K562 (cell line): ENCODE results near the gene TNKS2. TPM values are rescaled to one million over a fixed set of nuclear protein-coding genes. Genes with fewer than 3 reads are reported as not detected.

Source experiments
- ATAC-seq: fragments of 200-7000 bp; cut with Tn5 transposase; 3 replicates; pipeline ENCODE4 v1.9.1; 2020; ENCODE audit warnings: moderate library complexity
- BruUV-seq: library from RNA; stranded (reverse); fragments of 400-500 nt; replicated peaks from 2 replicates; lab custom pipeline; 2021; lab: Mats Ljungman, UMichigan
- CTCF ChIA-PET: fragments of 300-600 bp; formaldehyde crosslinking; extraction: SDS; loops from one replicate; lab custom pipeline; 2021; ENCODE audit warnings: low intra/inter-chr PET ratio; lab: Yijun Ruan, JAX
- POLR2A ChIA-PET: fragments of 300-600, 350-650 bp; sonication (Branson Sonifier 250); formaldehyde crosslinking; extraction: SDS; loops from one replicate; lab custom pipeline; 2021; ENCODE audit warnings: antibody characterized with exemption, inconsistent platforms; lab: Yijun Ruan, JAX
- DNase-seq, 4 experiments: peaks; one replicate each; pipeline versions ENCODE4 v3.0.0 to v3.0.0-alpha.2; 2011 to 2018; ENCODE audit warnings: low spot score in 3 of 4, mixed read lengths in 3 of 4; ENCODE audit errors: extremely low read depth in 1 of 4
- FAIRE-seq: peaks from 2 replicates; lab custom pipeline; 2011; peaks lifted over from hg19 to GRCh38; lab: Jason Lieb, UNC
- H2AFZ ChIP-seq: 2 replicates; pipeline ENCODE4 v1.6.0; 2011; ENCODE audit warnings: low read depth, low read length, control low read depth, inconsistent platforms
- H3K27ac ChIP-seq: fragments of 200-600 bp; 3 replicates; pipeline ENCODE4 v1.8.0; 2011; ENCODE audit warnings: low read depth, mild to moderate bottlenecking, control low read depth, inconsistent platforms, low read length, moderate library complexity, mixed read lengths; ENCODE audit errors: extremely low read depth
- H3K27me3 ChIP-seq, 2 experiments: fragments of 300-600 bp in 1 of 2; 2 replicates in 1 of 2; 3 replicates in 1 of 2; pipeline versions ENCODE4 v1.6.0 to v1.8.0; 2011; ENCODE audit warnings: inconsistent platforms in 2 of 2, low read length in 2 of 2, mild to moderate bottlenecking in 1 of 2, mixed read lengths in 1 of 2, moderate library complexity in 1 of 2; ENCODE audit not compliant: control insufficient read depth in 2 of 2, insufficient read depth in 2 of 2
- H3K36me3 ChIP-seq: fragments of 300-600 bp; 3 replicates; pipeline ENCODE4 v1.8.0; 2011; ENCODE audit warnings: mild to moderate bottlenecking, low read length, inconsistent platforms; ENCODE audit not compliant: control insufficient read depth, insufficient read depth
- H3K4me1 ChIP-seq, 2 experiments: fragments of 200-600 bp in 1 of 2; replicated peaks in 1 of 2; 2 replicates in 1 of 2; 3 replicates in 1 of 2; pipeline versions ENCODE4 v1.5.1 to v1.8.0; 2011; ENCODE audit warnings: inconsistent platforms in 2 of 2, low read length in 2 of 2, mild to moderate bottlenecking in 1 of 2, mixed read lengths in 1 of 2, moderate library complexity in 1 of 2; ENCODE audit not compliant: control insufficient read depth in 2 of 2, insufficient read depth in 2 of 2
- H3K4me2 ChIP-seq: 2 replicates; pipeline ENCODE4 v1.6.1; 2011; ENCODE audit warnings: low read length, control low read depth, inconsistent platforms, mixed read lengths; ENCODE audit not compliant: insufficient read depth
- H3K4me3 ChIP-seq: fragments of 200-600 bp; sonication (generic), shearing (Covaris generic); 2 replicates; pipeline ENCODE4 v1.5.1; 2016; ENCODE audit warnings: control low read depth, inconsistent platforms
- H3K79me2 ChIP-seq: fragments of 200-600 bp; 3 replicates; pipeline ENCODE4 v1.8.0; 2011; ENCODE audit warnings: low read length, inconsistent platforms; ENCODE audit not compliant: control insufficient read depth, insufficient read depth
- H3K9ac ChIP-seq, 2 experiments: 2 replicates each; pipeline versions ENCODE4 v1.6.0 to v1.6.1; 2011; ENCODE audit warnings: low read depth in 2 of 2, low read length in 2 of 2, control low read depth in 1 of 2, inconsistent platforms in 1 of 2, mild to moderate bottlenecking in 1 of 2, mixed read lengths in 1 of 2; ENCODE audit not compliant: insufficient read depth in 1 of 2
- H3K9me1 ChIP-seq: one replicate; pipeline ENCODE4 v1.6.0; 2011; ENCODE audit warnings: inconsistent platforms, mild to moderate bottlenecking, low read length, moderate library complexity; ENCODE audit not compliant: control insufficient read depth, insufficient read depth
- H3K9me3 ChIP-seq: replicated peaks from 2 replicates; pipeline ENCODE4 v1.5.1; 2011; ENCODE audit warnings: low read depth, low read length, inconsistent platforms; ENCODE audit not compliant: control insufficient read depth, insufficient read depth
- H4K20me1 ChIP-seq: replicated peaks from 2 replicates; pipeline ENCODE4 v1.6.1; 2011; ENCODE audit warnings: low read length, inconsistent platforms, mixed read lengths; ENCODE audit not compliant: control insufficient read depth, insufficient read depth
- HNRNPL ChIP-seq: fragments of 200-400 bp; formaldehyde crosslinking; IDR thresholded peaks from 2 replicates; pipeline ENCODE4 v1.6.1; 2017; ENCODE audit warnings: low read depth, mild to moderate bottlenecking, low read length
- MAZ ChIP-seq, 2 experiments: fragments of 450-650 bp in 1 of 2; sonication (generic) in 1 of 2; formaldehyde crosslinking; IDR thresholded peaks in 1 of 2; conservative IDR thresholded peaks in 1 of 2; 2 replicates each; pipeline versions ENCODE4 v1.4.0 to v1.5.0; 2020; ENCODE audit warnings: mild to moderate bottlenecking in 1 of 2, missing genetic modification reagents in 1 of 2
- PHF8 ChIP-seq: fragments of 200-600 bp; sonication (generic); IDR thresholded peaks from 2 replicates; pipeline ENCODE4 v1.6.1; 2012; ENCODE audit warnings: mixed run types, mild to moderate bottlenecking, inconsistent platforms, low read length, moderate library complexity, borderline replicate concordance
- POLR2G ChIP-seq: fragments of 200-400 bp; formaldehyde crosslinking; IDR thresholded peaks from 2 replicates; pipeline ENCODE4 v1.6.1; 2017; ENCODE audit warnings: low read depth, mild to moderate bottlenecking, antibody characterized with exemption, low read length, moderate library complexity
- RBBP5 ChIP-seq: fragments of 200-600 bp; sonication (generic); IDR thresholded peaks from 2 replicates; pipeline ENCODE4 v1.6.1; 2012; ENCODE audit warnings: borderline replicate concordance, mild to moderate bottlenecking, low read length, control low read depth, inconsistent platforms; ENCODE audit not compliant: insufficient read depth, poor library complexity, severe bottlenecking
- RBFOX2 ChIP-seq: fragments of 200-400 bp; formaldehyde crosslinking; IDR thresholded peaks from 2 replicates; pipeline ENCODE4 v1.6.1; 2017; ENCODE audit warnings: low read depth, mild to moderate bottlenecking, low read length, moderate library complexity
- SAP30 ChIP-seq: fragments of 200-600 bp; sonication (generic); IDR thresholded peaks from 2 replicates; pipeline ENCODE4 v1.6.1; 2012; ENCODE audit warnings: borderline replicate concordance, low read depth, mild to moderate bottlenecking, moderate library complexity, low read length, control low read depth, inconsistent platforms; ENCODE audit not compliant: insufficient read depth, poor library complexity, severe bottlenecking
- SIN3B ChIP-seq: fragments of 450-650 bp; IDR thresholded peaks from 2 replicates; pipeline ENCODE4 v1.6.1; 2017; ENCODE audit warnings: low read depth, mild to moderate bottlenecking, moderate library complexity
- SP1 ChIP-seq: sonication (generic); formaldehyde crosslinking; IDR thresholded peaks from 2 replicates; pipeline ENCODE4 v1.8.1; 2022; ENCODE audit warnings: mild to moderate bottlenecking, missing genetic modification reagents
- SRSF9 ChIP-seq: fragments of 200-400 bp; formaldehyde crosslinking; IDR thresholded peaks from 2 replicates; pipeline ENCODE4 v1.6.1; 2017; ENCODE audit warnings: low read depth, low read length, borderline replicate concordance
- TAL1 ChIP-seq: fragments of 450-650 bp; IDR thresholded peaks from 2 replicates; pipeline ENCODE4 v1.6.1; 2016; ENCODE audit warnings: mild to moderate bottlenecking
- TEAD1 ChIP-seq, 2 experiments: fragments of 450-650 bp in 1 of 2; sonication (generic) in 1 of 2; formaldehyde crosslinking; IDR thresholded peaks; 2 replicates each; pipeline versions ENCODE4 v1.4.0 to v1.8.0; 2020 to 2022; ENCODE audit warnings: mild to moderate bottlenecking in 2 of 2, missing genetic modification reagents in 1 of 2
- ZEB2 ChIP-seq: fragments of 450-650 bp; IDR thresholded peaks from 2 replicates; pipeline ENCODE4 v1.6.1; 2016
- ZNF324 ChIP-seq: fragments of 250-450 bp; sonication (Bioruptor Pico); IDR thresholded peaks from 2 replicates; pipeline ENCODE4 v1.4.0; 2020; ENCODE audit warnings: mild to moderate bottlenecking
- ZNF592 ChIP-seq: fragments of 450-650 bp; IDR thresholded peaks from 2 replicates; pipeline ENCODE4 v1.6.1; 2017; ENCODE audit warnings: antibody characterized with exemption, mild to moderate bottlenecking
- ZNF766 ChIP-seq: fragments of 200-800 bp; sonication (Bioruptor generic); conservative IDR thresholded peaks from 2 replicates; pipeline ENCODE4 v1.6.1; 2016; ENCODE audit warnings: missing genetic modification characterization, missing compliant biosample characterization
- WGBS: fragments of 100-300 bp; shearing (Covaris generic); methylation state at CpG from one replicate; pipeline ENCODE4 v1.1.6; 2016; ENCODE audit warnings: low coverage, mixed read lengths; ENCODE audit not compliant: insufficient coverage; ENCODE audit errors: missing lambda C conversion rate; 5-methylcytosine and 5-hydroxymethylcytosine counted together
- in situ Hi-C: fragments of 300-500 bp; cut with MboI; formaldehyde crosslinking; loops from 4 replicates; pipeline ENCODE4 v1.15.0; 2018; ENCODE audit warnings: inconsistent platforms, mixed read lengths
- intact Hi-C: fragments of 100-400 bp; cut with micrococcal nuclease; formaldehyde crosslinking; loops from 2 replicates; pipeline ENCODE4 v1.14.2; 2022
- polyA plus RNA-seq, 8 experiments: library from polyadenylated mRNA; depleted of rRNA in 4 of 8; stranded (reverse) in 5 of 8; unstranded in 3 of 8; fragments of >200 nt; fragmentation: Nextera tagmentation in 2 of 8; fragmentation: Illumina TruSeq in 1 of 8; extraction: Ambion mirVana in 2 of 8; extraction: Trizol in 1 of 8; gene quantifications; 2 replicates each; pipeline versions ENCODE4 v1.2.1 to v1.2.3, GENCODE V29; 2011 to 2014; ENCODE audit warnings: inconsistent platforms in 1 of 8, missing spikeins in 1 of 8
- total RNA-seq, 7 experiments: library from RNA; depleted of rRNA in 6 of 7; stranded (reverse); fragments of >200 nt in 6 of 7; fragmentation: Illumina TruSeq in 2 of 7; extraction: Trizol in 2 of 7; gene quantifications; 2 replicates each; pipeline versions ENCODE4 v1.2.1 to v1.2.3, GENCODE V29; 2011 to 2021; ENCODE audit warnings: low replicate concordance in 1 of 7

Gene TNKS2
- total and polyA plus RNA-seq, 9 of the 15 experiments (the other 6 are each of a cell fraction or from before 2014, with no cell fraction given): 3.5 to 19.8 (median 8.6) TPM

- Histone ChIP-seq H3K4me3 (peak overlapping the region; percentile 68), H3K9me1 (no peaks in the 10 kb centered on the region), H3K36me3 (peaks cover 31% of the 10 kb centered on the region), H3K4me1 (peaks cover 8 to 14% of the 10 kb centered on the region in 2 experiments; a peak in 3 of 5 replicates), H3K27me3 (no peaks in the 10 kb centered on the region), H3K4me2 (peak overlapping the region; percentile 81), H3K79me2 (peaks cover 66% of the 10 kb centered on the region), H3K9ac (peak overlapping the region; percentile 81 to 98), H2AFZ (peak overlapping the region; percentile 92), H3K9me3 (no peaks in the 10 kb centered on the region), H3K27ac (peak overlapping the region; percentile 79), H4K20me1 (peaks cover 5% of the 10 kb centered on the region; the same call in 1 of the 2 replicates)
- BruUV-seq: no TSS peak
- in situ Hi-C loops (no loop called here), intact Hi-C loops (no loop called here)
- CTCF ChIA-PET: no interaction called here
- POLR2A ChIA-PET: interaction anchor here (0.6 to 1.0 kb wide), 4 partner anchors 8 to 24 kb away, joined by 3 read pairs; no protein-coding TSS in a partner anchor
- FAIRE-seq (peak; percentile 67), DNase-seq (peak in 3 of 4 experiments; percentile 24 to 36 (median 27)), ATAC-seq (peak; percentile 72)
- WGBS: under 1% methylated on average over 34 of the region's 54 CpGs
- TF ChIP-seq MAZ (CRISPR knock-in tag; conservative IDR thresholded peaks at IDR 0.05 in 1 of 2, IDR thresholded peaks at IDR 0.05 in 1 of 2): 0 out of 4 replicates have a peak, but pooled peaks of 1 of the 2 experiments have one; percentile 8
- TF ChIP-seq POLR2G: peak; percentile 68; the same call in 1 of the 2 replicates
- TF ChIP-seq RBBP5: peak; percentile 73
- 0 out of 2 replicates have a peak, but pooled peaks have one; percentile 4 for TF ChIP-seq SIN3B
- 0 out of 2 replicates have a peak, but pooled peaks have one; percentile 28 for TF ChIP-seq ZEB2
- TF ChIP-seq ZNF592: no peak
- no peak for TF ChIP-seq ZNF324 (CRISPR knock-in tag)
- no peak for TF ChIP-seq TAL1
- TF ChIP-seq RBFOX2: peak; percentile 11; the same call in 1 of the 2 replicates
- TF ChIP-seq HNRNPL: peak; percentile 58; the same call in 1 of the 2 replicates
- TF ChIP-seq SP1 (CRISPR knock-in tag): no peak
- TF ChIP-seq SAP30: peak; percentile 80
- no peak for TF ChIP-seq SRSF9
- peak in 1 of 2 experiments; percentile 20; a peak in 1 of 4 replicates for TF ChIP-seq TEAD1 (CRISPR knock-in tag; IDR thresholded peaks at IDR 0.05)
- TF ChIP-seq PHF8: peak; percentile 33; the same call in 1 of the 2 replicates
- TF ChIP-seq ZNF766 (CRISPR knock-in tag): 0 out of 2 replicates have a peak, but pooled peaks have one; percentile 7
Measured at GRCh38 chr10:91798649-91799611, 704 bp downstream of the TNKS2 start.
